GM18511 (cell line): ENCODE results near the gene ZNF83.
"Not testable (repeated sequence)": the region's sequence is repeated elsewhere in the genome, so short reads cannot be mapped to it uniquely, and the experiment has no call there.

ENCODE experiments used
- ATAC-seq: cut with Tn5 transposase; IDR thresholded peaks from one replicate; pipeline ENCODE4 v1.9.1; 2021; ENCODE audit warnings: mild to moderate bottlenecking, moderate library complexity; ENCODE audit not compliant: unreplicated experiment

Gene ZNF83

GRCh38 chr19:52640916-52641315, 2.8 kb upstream of the ZNF83 start:
- ATAC-seq, result no peak

GRCh38 chr19:52639996-52640395, 1.8 kb upstream of the ZNF83 start:
- no peak for ATAC-seq

- ATAC-seq, result no peak
These were observed 446 bp upstream of the ZNF83 start for GRCh38 chr19:52638601-52639000.

GRCh38 chr19:52635786-52636570, 2.2 kb downstream of the ZNF83 start:
- no peak for ATAC-seq

GRCh38 chr19:52627441-52627840, 10.7 kb downstream of the ZNF83 start:
- not testable (repeated sequence) for ATAC-seq

- ATAC-seq, result no peak
These were observed 11.2 kb downstream of the ZNF83 start for GRCh38 chr19:52626915-52627314.

GRCh38 chr19:52622261-52622660, 15.9 kb downstream of the ZNF83 start:
- no peak for ATAC-seq

GRCh38 chr19:52621376-52621775, 16.8 kb downstream of the ZNF83 start:
- ATAC-seq, result no peak

- no peak for ATAC-seq
These were observed 24.8 kb downstream of the ZNF83 start for GRCh38 chr19:52613299-52613906.

GRCh38 chr19:52603558-52604207, 34.5 kb downstream of the ZNF83 start:
- no peak for ATAC-seq

- no peak for ATAC-seq
These were observed 35.2 kb downstream of the ZNF83 start for GRCh38 chr19:52602941-52603340.

GRCh38 chr19:52601974-52602366, 36.2 kb downstream of the ZNF83 start:
- not testable (repeated sequence) for ATAC-seq

GRCh38 chr19:52601025-52601973, 36.9 kb downstream of the ZNF83 start:
- ATAC-seq, result peak; percentile 96

- peak; percentile 34 for ATAC-seq
These were observed 37.5 kb downstream of the ZNF83 start for GRCh38 chr19:52600639-52601024.

GRCh38 chr19:52599241-52599640, 38.9 kb downstream of the ZNF83 start:
- no peak for ATAC-seq

GRCh38 chr19:52593441-52593840, 44.7 kb downstream of the ZNF83 start:
- ATAC-seq, result not testable (repeated sequence)

- no peak for ATAC-seq
These were observed 45.9 kb downstream of the ZNF83 start for GRCh38 chr19:52592301-52592700.

GRCh38 chr19:52590728-52591127, 47.4 kb downstream of the ZNF83 start:
- ATAC-seq, result no peak

- no peak for ATAC-seq
These were observed 52.6 kb downstream of the ZNF83 start for GRCh38 chr19:52585604-52586003.

- ATAC-seq, result no peak
These were observed 53.3 kb downstream of the ZNF83 start for GRCh38 chr19:52584736-52585440.
